ENCODE measurements around the gene MORN1. TPM values are rescaled to one million over a fixed set of nuclear protein-coding genes. Genes with fewer than 3 reads are reported as not detected.

Gene MORN1
- total RNA-seq, 2 experiments from 2014 or later: 5.9 to 6.6 TPM

DNA sequence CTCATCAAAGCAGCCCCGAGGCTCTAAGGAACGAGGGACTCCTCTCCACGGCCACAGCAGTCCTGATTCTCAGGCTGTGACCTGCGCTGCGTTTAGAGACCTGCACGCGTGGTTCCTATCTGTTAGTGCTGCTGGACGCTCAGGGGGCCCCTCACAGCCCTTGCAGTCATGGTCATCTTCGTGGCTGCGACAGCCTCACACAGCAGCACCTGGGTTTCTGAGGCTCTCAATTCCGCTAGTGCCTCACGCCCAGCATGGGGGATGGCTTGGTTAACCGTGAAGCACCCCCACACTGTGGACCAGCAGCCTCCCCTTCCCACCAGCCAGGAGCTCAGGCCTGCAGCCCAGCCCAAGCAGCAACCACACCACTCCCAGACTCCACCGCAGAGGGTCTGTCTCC is 7.8 kb downstream of the MORN1 start:
- intact Hi-C loops (cut with micrococcal nuclease): loop anchor here (5.0 kb wide), 1 partner anchor 186 kb away; no protein-coding TSS in a partner anchor
- ATAC-seq (no peak), DNase-seq (no peak)
- TF ChIP-seq, protein P1, sequence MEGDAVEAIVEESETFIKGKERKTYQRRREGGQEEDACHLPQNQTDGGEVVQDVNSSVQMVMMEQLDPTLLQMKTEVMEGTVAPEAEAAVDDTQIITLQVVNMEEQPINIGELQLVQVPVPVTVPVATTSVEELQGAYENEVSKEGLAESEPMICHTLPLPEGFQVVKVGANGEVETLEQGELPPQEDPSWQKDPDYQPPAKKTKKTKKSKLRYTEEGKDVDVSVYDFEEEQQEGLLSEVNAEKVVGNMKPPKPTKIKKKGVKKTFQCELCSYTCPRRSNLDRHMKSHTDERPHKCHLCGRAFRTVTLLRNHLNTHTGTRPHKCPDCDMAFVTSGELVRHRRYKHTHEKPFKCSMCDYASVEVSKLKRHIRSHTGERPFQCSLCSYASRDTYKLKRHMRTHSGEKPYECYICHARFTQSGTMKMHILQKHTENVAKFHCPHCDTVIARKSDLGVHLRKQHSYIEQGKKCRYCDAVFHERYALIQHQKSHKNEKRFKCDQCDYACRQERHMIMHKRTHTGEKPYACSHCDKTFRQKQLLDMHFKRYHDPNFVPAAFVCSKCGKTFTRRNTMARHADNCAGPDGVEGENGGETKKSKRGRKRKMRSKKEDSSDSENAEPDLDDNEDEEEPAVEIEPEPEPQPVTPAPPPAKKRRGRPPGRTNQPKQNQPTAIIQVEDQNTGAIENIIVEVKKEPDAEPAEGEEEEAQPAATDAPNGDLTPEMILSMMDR (IDR thresholded peaks at IDR 0.05): no peak
- ChIA-PET POLR2A (no interaction called here), CTCF (interaction anchor here (0.5 to 10.8 kb wide), 2 partner anchors 8 to 189 kb away, joined by 3 to 239 read pairs; partner anchors contain the start of genes FAAP20, MORN1 and RER1)
- Mint-ChIP-seq H3K9me3 (no peaks in the 10 kb centered on the region), H3K4me1 (ENCODE audit: low read depth) (no peaks in the 10 kb centered on the region), H3K27ac (no peak overlapping the region), H3K27me3 (no peaks in the 10 kb centered on the region), H3K36me3 (ENCODE audit: low read depth) (no peaks in the 10 kb centered on the region), H3K4me3 (no peak overlapping the region)

DNA sequence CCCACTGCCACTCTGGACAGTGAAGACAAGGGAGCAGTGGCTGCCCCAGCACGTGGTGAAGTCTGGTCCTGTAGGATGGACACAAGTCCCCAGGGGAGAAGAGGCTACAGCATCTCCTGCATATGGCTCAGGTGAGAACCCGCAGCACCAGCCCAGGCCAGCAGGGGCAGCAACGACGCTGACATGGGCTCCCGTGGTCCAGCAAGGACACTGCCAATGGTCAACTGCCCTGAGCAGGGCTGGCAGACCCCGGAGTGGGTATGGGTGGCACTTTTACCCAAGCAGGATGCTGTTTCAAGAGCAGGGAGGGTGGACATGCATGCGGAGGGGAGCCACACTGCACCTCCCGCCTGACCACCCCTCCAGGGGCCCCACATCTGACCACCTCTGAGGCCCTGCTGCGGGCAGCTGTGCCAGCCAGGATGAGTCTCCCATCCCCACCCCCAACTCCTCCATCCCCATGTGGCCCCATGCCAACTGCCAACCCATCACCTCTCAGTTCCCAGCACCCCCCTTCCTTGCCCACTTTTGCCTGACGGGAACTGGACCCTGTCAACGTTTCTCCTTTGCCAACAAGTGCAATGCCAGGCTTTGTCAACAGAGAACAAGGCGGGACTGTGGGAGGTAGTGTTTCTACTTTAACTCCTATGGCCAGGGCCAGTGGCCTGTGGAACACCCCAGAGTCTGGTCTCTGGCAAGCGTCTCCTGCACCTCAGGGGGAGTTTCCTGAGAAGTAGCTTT is 8.6 kb downstream of the MORN1 start:
- ATAC-seq (peak; percentile 49), DNase-seq (peak; percentile 53)
- H3K27ac Mint-ChIP-seq: no peak overlapping the region
- intact Hi-C loops (cut with micrococcal nuclease): loop anchor here (5.0 kb wide), 1 partner anchor 185 kb away; no protein-coding TSS in a partner anchor
- POLR2A ChIA-PET: interaction anchor here (1.9 kb wide), 1 partner anchor 188 kb away, joined by 13 read pairs; the partner anchor contains the start of gene FAAP20
- H3K4me3 Mint-ChIP-seq: no peak overlapping the region
- CTCF ChIA-PET: interaction anchor here (0.5 to 10.8 kb wide), 19 partner anchors 8 to 243 kb away, joined by 3 to 239 read pairs (median 5); partner anchors contain the start of genes FAAP20, MORN1 and RER1
- H3K27me3 Mint-ChIP-seq: no peaks in the 10 kb centered on the region
- TF ChIP-seq, protein P1 (IDR thresholded peaks at IDR 0.05): peak; percentile 63
- no peaks in the 10 kb centered on the region for H3K9me3 Mint-ChIP-seq
- no peaks in the 10 kb centered on the region for H3K36me3 Mint-ChIP-seq (ENCODE audit: low read depth)
- H3K4me1 Mint-ChIP-seq (ENCODE audit: low read depth): no peaks in the 10 kb centered on the region

- intact Hi-C loops (cut with micrococcal nuclease): loop anchor here (5.0 kb wide), 1 partner anchor 185 kb away; no protein-coding TSS in a partner anchor
- Mint-ChIP-seq H3K27ac (no peak overlapping the region), H3K4me1 (ENCODE audit: low read depth) (no peaks in the 10 kb centered on the region), H3K4me3 (no peak overlapping the region), H3K36me3 (ENCODE audit: low read depth) (no peaks in the 10 kb centered on the region), H3K27me3 (no peaks in the 10 kb centered on the region), H3K9me3 (no peaks in the 10 kb centered on the region)
- ATAC-seq (peak; percentile 99), DNase-seq (peak; percentile 81)
- ChIA-PET POLR2A (interaction anchor here (0.6 to 1.9 kb wide), 6 partner anchors 66 to 192 kb away, joined by 3 to 13 read pairs (median 4); partner anchors contain the start of gene FAAP20), CTCF (interaction anchor here (0.5 to 10.8 kb wide), 32 partner anchors 9 to 255 kb away, joined by 3 to 239 read pairs (median 4); partner anchors contain the start of genes FAAP20, MORN1 and RER1)
- TF ChIP-seq, protein P1 (IDR thresholded peaks at IDR 0.05): peak; percentile 94
Observed at GRCh38 chr1:2381741-2382620, 9.4 kb downstream of the MORN1 start.

DNA sequence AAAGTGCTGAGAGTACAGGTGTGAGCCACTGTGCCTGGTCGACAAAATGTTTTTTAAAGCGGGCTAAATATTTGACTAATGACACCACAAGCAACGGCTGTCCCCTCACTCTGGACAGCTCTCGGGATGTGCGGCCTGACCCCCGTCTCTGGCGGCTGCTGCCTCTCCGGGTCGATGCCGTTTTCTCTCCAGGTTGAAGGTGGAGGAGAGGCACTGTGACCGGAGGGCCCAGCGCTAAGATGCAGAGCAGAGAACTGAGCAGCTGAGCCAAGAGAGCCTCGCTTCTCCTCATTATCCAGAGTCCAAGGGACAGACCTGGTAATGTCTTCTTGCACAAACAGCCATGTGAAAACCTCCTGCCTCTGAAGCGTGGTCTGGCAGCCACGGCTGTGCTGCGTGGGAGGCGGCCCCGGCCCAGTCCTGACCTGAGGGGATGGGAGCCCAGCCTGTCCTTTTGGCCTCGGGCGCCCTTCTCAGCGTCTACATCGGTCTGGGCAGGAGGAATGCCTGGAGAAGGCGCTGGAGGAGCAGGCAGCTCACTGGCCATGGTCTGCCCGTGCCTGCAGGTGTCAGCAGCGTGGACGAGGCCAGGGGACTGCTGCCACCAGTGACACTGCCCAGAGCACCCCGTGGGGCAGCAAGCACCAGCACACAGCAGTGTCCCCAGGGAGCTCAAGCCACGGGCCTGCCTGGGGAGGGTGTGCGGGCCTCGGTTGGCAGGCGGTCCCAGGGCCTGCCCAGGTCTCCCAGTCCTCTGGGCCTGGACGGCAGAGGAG is 10.3 kb downstream of the MORN1 start:
- no peaks in the 10 kb centered on the region for H3K27me3 Mint-ChIP-seq
- DNase-seq: no peak

More for the DNA sequence above, 10.3 kb downstream of the MORN1 start:
- POLR2A ChIA-PET: interaction anchor here (1.0 to 1.9 kb wide), 4 partner anchors 65 to 186 kb away, joined by 3 to 13 read pairs (median 6); partner anchors contain the start of gene FAAP20
- no peaks in the 10 kb centered on the region for H3K4me1 Mint-ChIP-seq (ENCODE audit: low read depth)
- intact Hi-C loops (cut with micrococcal nuclease): loop anchor here (5.0 kb wide), 1 partner anchor 184 kb away; no protein-coding TSS in a partner anchor
- ATAC-seq: no peak
- TF ChIP-seq, protein P1 (IDR thresholded peaks at IDR 0.05): no peak
- no peaks in the 10 kb centered on the region for H3K36me3 Mint-ChIP-seq (ENCODE audit: low read depth)
- no peaks in the 10 kb centered on the region for H3K9me3 Mint-ChIP-seq
- no peak overlapping the region for H3K4me3 Mint-ChIP-seq
- H3K27ac Mint-ChIP-seq: no peak overlapping the region
- CTCF ChIA-PET: interaction anchor here (0.5 to 10.8 kb wide), 28 partner anchors 10 to 254 kb away, joined by 3 to 239 read pairs (median 4); partner anchors contain the start of genes FAAP20, MORN1 and RER1

Data from activated CD8-positive, alpha-beta T cell treated with anti-CD3 and anti-CD28 coated beads for 36 hours (primary cell).